Liver (tissue), 9 donors: ENCODE results near the gene SNX1. TPM values are rescaled to one million over a fixed set of nuclear protein-coding genes. Genes with fewer than 3 reads are reported as not detected.

ENCODE experiments used
- DNase-seq: peaks from one replicate; pipeline ENCODE4 v3.0.0-alpha.2; 2017; ENCODE audit warnings: low spot score
- H3K27ac ChIP-seq, 2 donors: one replicate each; pipeline ENCODE4 v1.7.0; 2013; ENCODE audit warnings: inconsistent platforms in 2 of 2, low read length in 2 of 2, control low read depth in 1 of 2, low read depth in 1 of 2, mild to moderate bottlenecking in 1 of 2
- H3K27me3 ChIP-seq, 4 donors: one replicate each; pipeline versions ENCODE4 v1.6.1 to v1.7.0; 2013; ENCODE audit warnings: low read length in 3 of 4, inconsistent platforms in 1 of 4, mild to moderate bottlenecking in 1 of 4, moderate library complexity in 1 of 4; ENCODE audit not compliant: control insufficient read depth in 4 of 4, insufficient read depth in 4 of 4
- H3K36me3 ChIP-seq, 4 donors: one replicate each; pipeline versions ENCODE4 v1.6.1 to v1.7.0; 2013; ENCODE audit warnings: low read length in 3 of 4, mild to moderate bottlenecking in 3 of 4, low read depth in 1 of 4, moderate library complexity in 1 of 4; ENCODE audit not compliant: control insufficient read depth in 4 of 4, insufficient read depth in 3 of 4
- H3K4me1 ChIP-seq, 4 donors: one replicate each; pipeline versions ENCODE4 v1.6.1 to v1.7.0; 2013; ENCODE audit warnings: low read length in 3 of 4, mild to moderate bottlenecking in 3 of 4, moderate library complexity in 1 of 4; ENCODE audit not compliant: control insufficient read depth in 4 of 4, insufficient read depth in 4 of 4
- H3K4me3 ChIP-seq, 3 donors: one replicate each; pipeline versions ENCODE4 v1.6.1 to v1.7.0; 2013; ENCODE audit warnings: low read length in 3 of 3, control low read depth in 1 of 3, low read depth in 1 of 3, mild to moderate bottlenecking in 1 of 3
- H3K9ac ChIP-seq, 2 donors: one replicate each; pipeline ENCODE4 v1.7.0; 2013; ENCODE audit warnings: low read length in 2 of 2, mild to moderate bottlenecking in 2 of 2, moderate library complexity in 2 of 2, control low read depth in 1 of 2, low read depth in 1 of 2
- H3K9me3 ChIP-seq, 4 donors: one replicate each; pipeline versions ENCODE4 v1.6.1 to v1.7.0; 2013; ENCODE audit warnings: low read length in 3 of 4; ENCODE audit not compliant: control insufficient read depth in 4 of 4
- ATF3 ChIP-seq: IDR thresholded peaks from 2 replicates; pipeline ENCODE4 v1.6.1; 2016; ENCODE audit warnings: antibody characterized with exemption
- CTCF ChIP-seq: fragments of 150-350 bp; IDR thresholded peaks from 2 replicates; pipeline ENCODE4 v1.5.1; 2017; ENCODE audit warnings: improper control_type of control experiment, low read depth, low read length; ENCODE audit not compliant: missing input control
- EGR1 ChIP-seq, 2 donors: IDR thresholded peaks; 2 replicates each; pipeline ENCODE4 v1.6.1; 2016 to 2018; ENCODE audit warnings: antibody characterized with exemption in 2 of 2, low read depth in 2 of 2
- FOXA1 ChIP-seq: IDR thresholded peaks from 2 replicates; pipeline ENCODE4 v1.6.1; 2016; ENCODE audit warnings: antibody characterized with exemption
- FOXA2 ChIP-seq: IDR thresholded peaks from 2 replicates; pipeline ENCODE4 v1.6.1; 2016; ENCODE audit warnings: antibody characterized with exemption
- GABPA ChIP-seq, 2 donors: IDR thresholded peaks in 1 of 2; conservative IDR thresholded peaks in 1 of 2; 2 replicates each; pipeline ENCODE4 v1.6.1; 2016; ENCODE audit warnings: antibody characterized with exemption in 2 of 2, mild to moderate bottlenecking in 1 of 2, moderate library complexity in 1 of 2
- HNF4A ChIP-seq, 2 donors: conservative IDR thresholded peaks; 2 replicates each; pipeline ENCODE4 v1.6.1; 2016; ENCODE audit warnings: antibody characterized with exemption in 2 of 2, mild to moderate bottlenecking in 2 of 2
- HNF4G ChIP-seq: IDR thresholded peaks from 2 replicates; pipeline ENCODE4 v1.6.1; 2016; ENCODE audit warnings: antibody characterized with exemption
- JUND ChIP-seq, 2 donors: IDR thresholded peaks; 2 replicates each; pipeline ENCODE4 v1.6.1; 2016; ENCODE audit warnings: antibody characterized with exemption in 2 of 2
- MAX ChIP-seq: IDR thresholded peaks from 2 replicates; pipeline ENCODE4 v1.6.1; 2016; ENCODE audit warnings: antibody characterized with exemption
- NR2F2 ChIP-seq: IDR thresholded peaks from 2 replicates; pipeline ENCODE4 v1.6.1; 2016; ENCODE audit warnings: antibody characterized with exemption
- RAD21 ChIP-seq, 2 donors: IDR thresholded peaks; 2 replicates each; pipeline ENCODE4 v1.6.1; 2016; ENCODE audit warnings: antibody characterized with exemption in 2 of 2, mild to moderate bottlenecking in 2 of 2
- REST ChIP-seq: IDR thresholded peaks from 2 replicates; pipeline ENCODE4 v1.6.1; 2016; ENCODE audit warnings: antibody characterized with exemption, mild to moderate bottlenecking
- RXRA ChIP-seq, 2 donors: IDR thresholded peaks; 2 replicates each; pipeline ENCODE4 v1.6.1; 2017 to 2018; ENCODE audit warnings: antibody characterized with exemption in 2 of 2, mild to moderate bottlenecking in 1 of 2
- TAF1 ChIP-seq: conservative IDR thresholded peaks from 2 replicates; pipeline ENCODE4 v1.6.1; 2016; ENCODE audit warnings: antibody characterized with exemption, mild to moderate bottlenecking
- YY1 ChIP-seq: IDR thresholded peaks from 2 replicates; pipeline ENCODE4 v1.6.1; 2016; ENCODE audit warnings: antibody characterized with exemption, mild to moderate bottlenecking
- ZBTB33 ChIP-seq: IDR thresholded peaks from 2 replicates; pipeline ENCODE4 v1.6.1; 2016; ENCODE audit warnings: antibody characterized with exemption
- WGBS: extraction: QIAGEN DNeasy Blood & Tissue Kit; methylation state at CpG from one replicate; pipeline ENCODE4 v1.1.7; 2013; 5-methylcytosine and 5-hydroxymethylcytosine counted together
- polyA plus RNA-seq, 2 donors: library from polyadenylated mRNA; stranded (reverse) in 1 of 2; unstranded in 1 of 2; fragments of 200-250 nt in 1 of 2; fragments of >200 nt in 1 of 2; fragmentation: Nextera tagmentation in 1 of 2; extraction: Ambion mirVana in 1 of 2; gene quantifications; one replicate each; pipeline versions ENCODE4 v1.2.1 to v1.2.3, GENCODE V29; 2013 to 2015
- total RNA-seq, 2 donors: library from RNA; depleted of rRNA; stranded (reverse); fragments of >200 nt; gene quantifications; one replicate each; pipeline ENCODE4 v1.2.3, GENCODE V29; 2014
- donor health status: healthy.
- donor health status: healthy.
- donor health status: healthy.
- donor health status: healthy.
- donor health status: healthy.

Gene SNX1
- total and polyA plus RNA-seq, 4 donors: 40.0 to 67.4 (median 45.0) TPM

GRCh38 chr15:64144192-64144564, 48.4 kb downstream of the SNX1 start:
- Histone ChIP-seq H3K36me3 (peaks cover 0 to 43% (median 14%) of the 10 kb centered on the region in 4 donors), H3K9me3 (no peaks in the 10 kb centered on the region), H3K27me3 (no peaks in the 10 kb centered on the region), H3K9ac (no peak overlapping the region), H3K4me1 (peaks cover 0 to 4% (median 0%) of the 10 kb centered on the region in 4 donors), H3K4me3 (no peak overlapping the region), H3K27ac (no peak overlapping the region)
- no peak for DNase-seq
- TF ChIP-seq NR2F2 (no peak), HNF4A (conservative IDR thresholded peaks at IDR 0.05) (no peak), REST (no peak), ZBTB33 (no peak), EGR1 (IDR thresholded peaks at IDR 0.05; ENCODE audit: low read depth in 2 of 2) (no peak), FOXA2 (no peak), TAF1 (no peak), MAX (no peak)
- 85% methylated on average over 8 of the region's 8 CpGs for WGBS

- Histone ChIP-seq H3K27me3 (no peaks in the 10 kb centered on the region), H3K4me1 (peaks cover 0 to 4% (median 0%) of the 10 kb centered on the region in 4 donors), H3K36me3 (peaks cover 0 to 43% (median 14%) of the 10 kb centered on the region in 4 donors), H3K27ac (no peak overlapping the region), H3K9ac (no peak overlapping the region), H3K9me3 (no peaks in the 10 kb centered on the region), H3K4me3 (no peak overlapping the region)
- 86% methylated on average over 14 of the region's 14 CpGs for WGBS
- no peak for DNase-seq
- TF ChIP-seq YY1: no peak
- no peak for TF ChIP-seq RAD21 (IDR thresholded peaks at IDR 0.05)
- no peak for TF ChIP-seq JUND (IDR thresholded peaks at IDR 0.05)
- TF ChIP-seq CTCF: no peak
- no peak for TF ChIP-seq MAX
- TF ChIP-seq NR2F2: no peak
- TF ChIP-seq ATF3: no peak
- no peak for TF ChIP-seq HNF4G
- no peak for TF ChIP-seq ZBTB33
- TF ChIP-seq REST: no peak
- no peak for TF ChIP-seq EGR1 (IDR thresholded peaks at IDR 0.05; ENCODE audit: low read depth in 2 of 2)
- TF ChIP-seq TAF1: no peak
- no peak for TF ChIP-seq GABPA (IDR thresholded peaks at IDR 0.05 in 1 of 2, conservative IDR thresholded peaks at IDR 0.05 in 1 of 2)
- no peak for TF ChIP-seq FOXA1
- no peak for TF ChIP-seq FOXA2
- TF ChIP-seq RXRA (IDR thresholded peaks at IDR 0.05): no peak
These were observed 48.9 kb downstream of the SNX1 start for GRCh38 chr15:64144565-64145281.
